ENCODE measurements around the gene EMILIN1. TPM values are rescaled to one million over a fixed set of nuclear protein-coding genes. Genes with fewer than 3 reads are reported as not detected.
A peak's percentile ranks its signal among the peaks of the same experiment; 100 is the strongest.

EMILIN1 gene
- total RNA-seq, 6 experiments from 2014 or later = 7.2 to 26.1 (median 21.0) TPM

DNA sequence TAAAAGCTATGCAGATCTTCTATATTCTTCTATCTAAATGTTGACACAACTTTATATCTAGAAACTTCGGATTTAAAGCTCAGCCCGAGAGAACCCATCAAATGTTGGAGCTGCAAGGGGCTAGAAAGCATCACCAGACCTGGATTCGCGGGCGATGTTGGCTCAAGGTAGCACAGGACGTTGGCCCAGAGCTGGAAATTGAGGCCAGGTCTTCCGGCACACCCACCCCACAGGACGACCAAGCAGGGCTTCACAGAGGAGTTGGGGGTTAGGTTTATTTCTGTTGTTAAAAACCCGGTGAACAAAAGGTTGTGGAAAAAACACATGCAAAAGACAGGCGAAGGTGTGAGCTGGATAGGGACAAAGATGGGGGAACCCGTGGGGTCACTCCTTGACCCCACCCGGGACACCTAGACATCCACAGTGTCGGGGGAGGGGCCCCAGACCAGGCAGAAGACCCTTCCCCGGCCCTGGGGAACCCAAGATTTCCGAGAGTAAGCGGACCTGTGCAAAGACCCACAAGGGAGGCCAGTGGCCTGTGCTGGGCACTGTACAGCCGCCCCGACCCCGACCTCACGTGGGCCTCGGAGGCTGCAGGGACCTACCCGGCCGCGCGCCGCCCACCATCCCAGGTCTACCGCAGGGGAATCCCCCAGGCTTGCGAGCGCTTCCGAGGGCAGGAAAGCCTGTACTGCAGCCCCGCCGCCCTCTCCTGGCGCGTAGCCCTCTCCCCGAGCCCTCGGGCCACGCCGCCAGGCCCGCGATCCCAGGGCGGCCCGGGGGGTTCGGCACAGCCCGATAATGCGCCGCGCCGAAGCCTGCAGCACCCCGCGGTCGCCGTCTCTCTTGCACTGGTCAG is 28.8 kb upstream of the EMILIN1 start:
- ATAC-seq (peak; percentile 21 to 34 (median 22)), DNase-seq (peak; percentile 62 to 72 (median 70))
- H3K27me3 ChIP-seq = no peaks in the 10 kb centered on the region
- TF ChIP-seq, protein P1, sequence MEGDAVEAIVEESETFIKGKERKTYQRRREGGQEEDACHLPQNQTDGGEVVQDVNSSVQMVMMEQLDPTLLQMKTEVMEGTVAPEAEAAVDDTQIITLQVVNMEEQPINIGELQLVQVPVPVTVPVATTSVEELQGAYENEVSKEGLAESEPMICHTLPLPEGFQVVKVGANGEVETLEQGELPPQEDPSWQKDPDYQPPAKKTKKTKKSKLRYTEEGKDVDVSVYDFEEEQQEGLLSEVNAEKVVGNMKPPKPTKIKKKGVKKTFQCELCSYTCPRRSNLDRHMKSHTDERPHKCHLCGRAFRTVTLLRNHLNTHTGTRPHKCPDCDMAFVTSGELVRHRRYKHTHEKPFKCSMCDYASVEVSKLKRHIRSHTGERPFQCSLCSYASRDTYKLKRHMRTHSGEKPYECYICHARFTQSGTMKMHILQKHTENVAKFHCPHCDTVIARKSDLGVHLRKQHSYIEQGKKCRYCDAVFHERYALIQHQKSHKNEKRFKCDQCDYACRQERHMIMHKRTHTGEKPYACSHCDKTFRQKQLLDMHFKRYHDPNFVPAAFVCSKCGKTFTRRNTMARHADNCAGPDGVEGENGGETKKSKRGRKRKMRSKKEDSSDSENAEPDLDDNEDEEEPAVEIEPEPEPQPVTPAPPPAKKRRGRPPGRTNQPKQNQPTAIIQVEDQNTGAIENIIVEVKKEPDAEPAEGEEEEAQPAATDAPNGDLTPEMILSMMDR (IDR thresholded peaks at IDR 0.05) = no peak
- TF ChIP-seq POLR2A (IDR thresholded peaks at IDR 0.05) = no peak
- H3K4me3 ChIP-seq = peak overlapping the region; percentile 82 to 92 (median 89)
- no peaks in the 10 kb centered on the region for H3K9me3 ChIP-seq
- intact Hi-C loops (cut with DNase I) = no loop called here
- H3K36me3 ChIP-seq = no peaks in the 10 kb centered on the region
- 21% methylated on average over 27 of the region's 52 CpGs for WGBS (ENCODE audit: insufficient coverage, low coverage, low lambda C conversion rate, missing lambda C conversion rate)
- peaks cover 0 to 9% (median 4%) of the 10 kb centered on the region in 4 donors for H3K4me1 ChIP-seq
- peak overlapping the region; percentile 57 to 66 (median 62) for H3K27ac ChIP-seq

DNA sequence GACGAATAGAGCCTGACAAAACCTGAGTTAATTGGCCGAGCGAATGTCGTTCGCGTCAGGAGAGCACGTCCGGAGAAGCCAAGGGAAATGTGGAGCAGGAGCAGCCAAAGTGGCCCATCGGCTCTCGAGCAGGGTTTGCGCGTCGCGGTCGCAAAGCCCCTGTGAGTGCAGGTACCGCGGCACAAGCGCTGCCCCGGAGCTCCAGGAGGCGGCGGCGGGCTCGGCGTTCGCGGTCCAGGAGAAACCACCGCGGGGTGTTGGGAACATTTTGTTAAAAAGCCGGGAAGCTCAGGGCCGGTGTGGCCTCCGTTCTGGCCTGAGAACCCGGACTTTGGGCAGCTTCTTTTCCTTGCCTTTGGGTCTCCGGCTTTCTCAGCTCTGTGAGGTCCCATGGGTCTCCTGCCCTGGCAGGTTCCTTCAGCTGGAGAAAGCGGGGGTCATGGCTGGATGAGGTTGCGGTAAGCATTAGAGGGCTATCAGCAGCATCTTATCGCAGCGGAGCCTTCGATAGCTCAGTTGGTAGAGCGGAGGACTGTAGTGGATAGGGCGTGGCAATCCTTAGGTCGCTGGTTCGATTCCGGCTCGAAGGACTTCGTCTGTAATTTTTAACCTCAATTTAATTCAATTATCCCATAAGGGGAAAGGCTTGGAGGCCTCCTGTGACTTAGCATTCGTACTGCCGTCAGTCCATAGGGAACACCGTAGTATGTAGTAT is 28.0 kb upstream of the EMILIN1 start:
- H3K27ac ChIP-seq = peak overlapping the region; percentile 57 to 66 (median 62)
- peaks cover 0 to 2% (median 0%) of the 10 kb centered on the region in 4 donors for H3K36me3 ChIP-seq
- H3K9me3 ChIP-seq = no peaks in the 10 kb centered on the region
- no peaks in the 10 kb centered on the region for H3K27me3 ChIP-seq
- peak overlapping the region; percentile 82 to 92 (median 89) for H3K4me3 ChIP-seq
- intact Hi-C loops (cut with DNase I) = no loop called here
- H3K4me1 ChIP-seq = peaks cover 0 to 9% (median 4%) of the 10 kb centered on the region in 4 donors
- ATAC-seq = peak; percentile 74 to 80 (median 78)
- peak; percentile 76 to 88 (median 84) for DNase-seq
- WGBS (ENCODE audit: insufficient coverage, low coverage, low lambda C conversion rate, missing lambda C conversion rate) = under 1% methylated on average over 15 of the region's 48 CpGs
- TF ChIP-seq, protein P1 (IDR thresholded peaks at IDR 0.05) = peak; percentile 21 to 37 (median 29)
- TF ChIP-seq POLR2A (IDR thresholded peaks at IDR 0.05) = peak; percentile 59

DNA sequence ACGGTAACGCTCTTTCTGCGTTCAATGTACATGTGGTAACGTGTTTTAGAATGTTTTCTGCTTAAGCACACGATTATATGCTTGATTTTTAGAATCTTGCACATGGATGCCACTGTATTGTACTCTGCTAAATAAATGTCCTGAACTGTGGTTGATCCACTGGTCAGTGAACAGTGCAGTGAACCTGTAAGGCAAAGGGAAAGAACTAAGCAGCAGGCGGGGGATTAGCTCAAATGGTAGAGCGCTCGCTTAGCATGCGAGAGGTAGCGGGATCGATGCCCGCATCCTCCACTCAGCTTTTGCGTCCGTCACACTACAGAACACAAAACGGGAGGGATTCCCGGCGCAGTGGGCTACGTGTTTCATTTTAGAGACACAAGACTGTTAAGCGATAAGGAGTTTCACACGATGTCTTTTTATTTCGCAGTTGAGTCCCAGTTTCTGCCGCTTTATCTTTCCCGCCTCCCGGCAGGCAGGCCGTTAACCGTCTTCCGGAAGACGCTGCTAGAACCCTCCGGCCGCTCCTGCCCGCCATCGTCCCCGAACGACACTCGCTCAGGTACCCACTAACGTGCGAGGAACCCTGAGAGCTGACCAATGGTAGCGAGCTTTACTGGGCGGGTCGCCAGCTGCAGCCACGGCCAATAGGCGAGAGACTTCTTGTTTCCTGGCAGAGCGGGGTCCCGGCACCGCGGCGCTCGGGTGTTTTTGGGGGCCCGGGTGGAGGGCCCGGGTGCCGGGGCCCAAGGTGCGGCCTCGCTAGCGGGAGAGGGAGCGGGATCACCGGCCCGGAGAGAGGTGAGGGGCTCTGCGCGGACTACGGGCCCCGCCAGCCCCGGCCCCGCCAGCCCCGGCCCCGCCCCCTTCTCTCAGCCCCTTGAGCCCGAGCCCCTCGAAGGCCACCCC is 27.2 kb upstream of the EMILIN1 start, which contains the start of gene AGBL5:
Gene AGBL5, plus strand, starts transcription at position 673 of the 906 bp plus-strand sequence. CDS start 1,291 bp downstream, outside the sequence.
- intact Hi-C loops (cut with DNase I) = no loop called here
- Histone ChIP-seq H3K4me1 (peaks cover 0 to 9% (median 4%) of the 10 kb centered on the region in 4 donors), H3K27ac (peak within 1 kb of the TSS; percentile 57 to 66 (median 62)), H3K27me3 (no peaks in the 10 kb centered on the region), H3K36me3 (peaks cover 0 to 6% (median 2%) of the 10 kb centered on the region in 4 donors), H3K4me3 (peak within 1 kb of the TSS; percentile 82 to 92 (median 89)), H3K9me3 (no peaks in the 10 kb centered on the region)
- peak; percentile 52 for TF ChIP-seq POLR2A (IDR thresholded peaks at IDR 0.05)
- TF ChIP-seq, protein P1 (IDR thresholded peaks at IDR 0.05) = no peak
- ATAC-seq = peak; percentile 75 to 85 (median 80)
- under 1% methylated on average over 30 of the region's 67 CpGs for WGBS (ENCODE audit: insufficient coverage, low coverage, low lambda C conversion rate, missing lambda C conversion rate)
- DNase-seq = peak; percentile 95 to 96 (median 96)

All from right lobe of liver (tissue), 6 donors.